A549 (cell line): ENCODE data around the gene TMEM108. TPM values are rescaled to one million over a fixed set of nuclear protein-coding genes. Genes with fewer than 3 reads are reported as not detected.

Experiments
- ATAC-seq, 2 experiments: fragments of 200-7000 bp in 1 of 2; fragments of >200 bp in 1 of 2; cut with Nextera tagmentation in 1 of 2; cut with Tn5 transposase in 1 of 2; 3 replicates each; pipeline versions ENCODE4 v1.8.0 to v1.9.1; 2018 to 2020; ENCODE audit warnings: mild to moderate bottlenecking in 1 of 2, moderate library complexity in 1 of 2
- CTCF ChIA-PET: fragments of 300-600 bp; sonication (Branson Sonifier 250); formaldehyde crosslinking; extraction: SDS; loops from one replicate; lab custom pipeline; 2021; ENCODE audit warnings: antibody characterized with exemption, inconsistent platforms; lab: Yijun Ruan, JAX
- POLR2A ChIA-PET: fragments of 350-600 bp; formaldehyde crosslinking; extraction: SDS; loops from one replicate; lab custom pipeline; 2021; ENCODE audit warnings: antibody characterized with exemption, inconsistent platforms; lab: Yijun Ruan, JAX
- DNase-seq, 2 experiments: peaks; one replicate each; pipeline versions ENCODE4 v3.0.0 to v3.0.0-alpha.2; 2011 to 2016; ENCODE audit warnings: low read depth in 1 of 2, low spot score in 1 of 2
- FAIRE-seq: peaks from 2 replicates; lab custom pipeline; 2011; peaks lifted over from hg19 to GRCh38; lab: Jason Lieb, UNC
- H3K27ac ChIP-seq, 2 experiments: fragments of >200 bp; sonication (Bioruptor Twin); formaldehyde crosslinking; 3 replicates each; pipeline ENCODE4 v1.5.1; 2016 to 2017
- H3K4me1 ChIP-seq: fragments of >200 bp; sonication (Bioruptor Twin); formaldehyde crosslinking; 3 replicates; pipeline ENCODE4 v1.6.1; 2016
- H3K4me2 ChIP-seq: fragments of >200 bp; sonication (Bioruptor Twin); formaldehyde crosslinking; 3 replicates; pipeline ENCODE4 v1.6.1; 2016
- H3K4me3 ChIP-seq: fragments of >200 bp; sonication (Bioruptor Twin); formaldehyde crosslinking; 3 replicates; pipeline ENCODE4 v1.5.1; 2016
- H3K9me3 ChIP-seq: fragments of >200 bp; sonication (Bioruptor Twin); formaldehyde crosslinking; 3 replicates; pipeline ENCODE4 v1.6.1; 2016
- ATOH8 ChIP-seq: fragments of 250-450 bp; sonication (Bioruptor Pico); IDR thresholded peaks from 2 replicates; pipeline ENCODE4 v1.5.0; 2020; ENCODE audit warnings: low read depth, mild to moderate bottlenecking, moderate library complexity
- BCL3 ChIP-seq: fragments of >200 bp; sonication (Bioruptor Twin); formaldehyde crosslinking; IDR thresholded peaks from 3 replicates; pipeline ENCODE4 v1.6.1; 2016
- CBX8 ChIP-seq: fragments of 200-600 bp; sonication (generic); IDR thresholded peaks from 2 replicates; pipeline ENCODE4 v1.6.1; 2016
- CHD4 ChIP-seq: fragments of 200-600 bp; sonication (generic); IDR thresholded peaks from 2 replicates; pipeline ENCODE4 v1.6.1; 2016; ENCODE audit warnings: antibody characterized with exemption, mild to moderate bottlenecking, borderline replicate concordance
- EHF ChIP-seq: fragments of 250-450 bp; sonication (Bioruptor Pico); IDR thresholded peaks from 2 replicates; pipeline ENCODE4 v1.5.0; 2020; ENCODE audit warnings: mild to moderate bottlenecking
- ELK1 ChIP-seq: fragments of 150-350 bp; IDR thresholded peaks from 2 replicates; pipeline ENCODE4 v1.6.1; 2014; ENCODE audit warnings: low read depth, mild to moderate bottlenecking, low read length
- FOSL2 ChIP-seq, 2 experiments: fragments of 450-650 bp in 1 of 2; fragments of >200 bp in 1 of 2; sonication (Bioruptor Twin) in 1 of 2; formaldehyde crosslinking; IDR thresholded peaks; 2 replicates each; pipeline versions ENCODE4 v1.5.0 to v1.6.1; 2016 to 2020; ENCODE audit warnings: mild to moderate bottlenecking in 1 of 2, moderate library complexity in 1 of 2
- GATA3 ChIP-seq: IDR thresholded peaks from 2 replicates; pipeline ENCODE4 v1.6.1; 2012; ENCODE audit warnings: borderline replicate concordance
- HDAC2 ChIP-seq: fragments of 200-600 bp; sonication (generic); IDR thresholded peaks from 2 replicates; pipeline ENCODE4 v1.6.1; 2016
- HES2 ChIP-seq: fragments of >200 bp; sonication (Bioruptor Twin); formaldehyde crosslinking; IDR thresholded peaks from 2 replicates; pipeline ENCODE4 v1.6.1; 2016
- HMGXB4 ChIP-seq: fragments of 250-450 bp; sonication (Bioruptor Pico); IDR thresholded peaks from 2 replicates; pipeline ENCODE4 v1.5.0; 2021; ENCODE audit warnings: mild to moderate bottlenecking, moderate library complexity, borderline replicate concordance
- HOXA7 ChIP-seq: fragments of 250-450 bp; sonication (Bioruptor Pico); IDR thresholded peaks from 2 replicates; pipeline ENCODE4 v1.5.0; 2020; ENCODE audit warnings: mild to moderate bottlenecking, moderate library complexity
- HOXB13 ChIP-seq: fragments of 250-450 bp; sonication (Bioruptor Pico); IDR thresholded peaks from 2 replicates; pipeline ENCODE4 v1.5.0; 2020; ENCODE audit warnings: low read depth, mild to moderate bottlenecking, moderate library complexity
- JUNB ChIP-seq: fragments of >200 bp; sonication (Bioruptor Twin); formaldehyde crosslinking; IDR thresholded peaks from 2 replicates; pipeline ENCODE4 v1.6.1; 2016
- KDM1A ChIP-seq: fragments of 200-600 bp; sonication (generic); IDR thresholded peaks from 2 replicates; pipeline ENCODE4 v1.6.1; 2016; ENCODE audit warnings: low read depth, mild to moderate bottlenecking
- MAFK ChIP-seq: fragments of 450-650 bp; IDR thresholded peaks from 2 replicates; pipeline ENCODE4 v1.6.1; 2014; ENCODE audit not compliant: partially characterized antibody
- MAX ChIP-seq: IDR thresholded peaks from 2 replicates; pipeline ENCODE4 v1.6.1; 2012
- MAZ ChIP-seq: fragments of 150-350 bp; IDR thresholded peaks from 2 replicates; pipeline ENCODE4 v1.6.1; 2014; ENCODE audit warnings: antibody characterized with exemption, low read depth, low read length, borderline replicate concordance
- MYC ChIP-seq: IDR thresholded peaks from 2 replicates; pipeline ENCODE4 v1.6.1; 2012; ENCODE audit warnings: mild to moderate bottlenecking, inconsistent platforms, low read length, improper control_type of control experiment, borderline replicate concordance
- NFE2L2 ChIP-seq: fragments of 150-350 bp; conservative IDR thresholded peaks from 2 replicates; pipeline ENCODE4 v1.6.1; 2014; ENCODE audit warnings: low read length
- PHF8 ChIP-seq: fragments of 200-600 bp; sonication (generic); IDR thresholded peaks from 2 replicates; pipeline ENCODE4 v1.6.1; 2016; ENCODE audit warnings: low read depth, mild to moderate bottlenecking, antibody characterized with exemption, moderate library complexity, borderline replicate concordance
- POLR2A ChIP-seq: IDR thresholded peaks from 2 replicates; pipeline ENCODE4 v1.6.1; 2012; ENCODE audit warnings: mild to moderate bottlenecking, low read length
- POLR2AphosphoS2 ChIP-seq: conservative IDR thresholded peaks from 2 replicates; pipeline ENCODE4 v1.6.1; 2012; ENCODE audit warnings: low read length, improper control_type of control experiment, inconsistent platforms
- RNF2 ChIP-seq: fragments of 200-600 bp; sonication (generic); IDR thresholded peaks from 2 replicates; pipeline ENCODE4 v1.6.1; 2016; ENCODE audit warnings: low read depth, mild to moderate bottlenecking, antibody characterized with exemption, moderate library complexity, borderline replicate concordance
- TP53 ChIP-seq: fragments of 250-450 bp; sonication (Bioruptor Pico); IDR thresholded peaks from 2 replicates; pipeline ENCODE4 v1.5.0; 2021; ENCODE audit warnings: mild to moderate bottlenecking, moderate library complexity
- ZC3H11A ChIP-seq: fragments of 450-650 bp; IDR thresholded peaks from 2 replicates; pipeline ENCODE4 v1.6.1; 2014; ENCODE audit warnings: antibody characterized with exemption, mild to moderate bottlenecking
- ZFP36 ChIP-seq: fragments of 450-650 bp; IDR thresholded peaks from 2 replicates; pipeline ENCODE4 v1.6.1; 2014; ENCODE audit warnings: borderline replicate concordance; ENCODE audit not compliant: partially characterized antibody
- whole genome bisulfite sequencing: methylation state at CpG from one replicate; pipeline ENCODE4 v1.1.6; 2017; ENCODE audit errors: missing lambda C conversion rate; 5-methylcytosine and 5-hydroxymethylcytosine counted together
- polyA plus RNA-seq, 4 experiments: library from polyadenylated mRNA; depleted of rRNA in 3 of 4; stranded (reverse); fragments of >200 nt; fragmentation: RNase III in 1 of 4; extraction: RNeasy Plus Mini Kit Qiagen cat#74134 plus additional on column Dnase treatment in 1 of 4; gene quantifications; 2 replicates in 3 of 4; 3 replicates in 1 of 4; pipeline ENCODE4 v1.2.3, GENCODE V29; 2011 to 2017

TMEM108 gene
- polyA plus RNA-seq, 2 of the 4 experiments (the other 2 are of a cell fraction) = not detected

- H3K9me3 ChIP-seq = no peaks in the 10 kb centered on the region
- 47% methylated on average over 3 of the region's 3 CpGs for WGBS
- H3K4me3 ChIP-seq = no peak overlapping the region
- no peak overlapping the region for H3K27ac ChIP-seq
- FAIRE-seq (no peak), ATAC-seq (no peak), DNase-seq (no peak)
- POLR2A ChIA-PET = no interaction called here
- no peaks in the 10 kb centered on the region for H3K4me1 ChIP-seq
- CTCF ChIA-PET = no interaction called here
- TF ChIP-seq MAX (no peak), POLR2A (no peak), ZFP36 (no peak), HOXB13 (CRISPR knock-in tag) (no peak), BCL3 (no peak), TP53 (no peak), HMGXB4 (CRISPR knock-in tag) (no peak)
- no peak overlapping the region for H3K4me2 ChIP-seq
These were observed 232.9 kb downstream of the TMEM108 start for GRCh38 chr3:133271042-133271441.

GRCh38 chr3:133271539-133271938, 233.3 kb downstream of the TMEM108 start:
- TF ChIP-seq HDAC2 (no peak), JUNB (no peak), FOSL2 (IDR thresholded peaks at IDR 0.05) (no peak), FOSL2 (CRISPR knock-in tag; IDR thresholded peaks at IDR 0.05) (no peak)
- TF ChIP-seq, all 56 proteins: peak for 0
- CTCF ChIA-PET = no interaction called here
- Histone ChIP-seq H3K4me2 (no peak overlapping the region), H3K4me3 (no peak overlapping the region), H3K9me3 (no peaks in the 10 kb centered on the region), H3K27ac (no peak overlapping the region), H3K4me1 (no peaks in the 10 kb centered on the region)
- no peak for DNase-seq
- WGBS = 6% methylated on average over 4 of the region's 4 CpGs
- POLR2A ChIA-PET = no interaction called here
- no peak for FAIRE-seq
- no peak for ATAC-seq

GRCh38 chr3:133273346-133273745, 235.2 kb downstream of the TMEM108 start:
- no peaks in the 10 kb centered on the region for H3K9me3 ChIP-seq
- CTCF ChIA-PET = no interaction called here
- H3K4me1 ChIP-seq = no peaks in the 10 kb centered on the region
- FAIRE-seq = no peak
- no peak overlapping the region for H3K4me3 ChIP-seq
- no peak for DNase-seq
- no peak overlapping the region for H3K4me2 ChIP-seq
- ATAC-seq = no peak
- POLR2A ChIA-PET = no interaction called here
- H3K27ac ChIP-seq = no peak overlapping the region
- WGBS = 32% methylated on average over 2 of the region's 2 CpGs
- TF ChIP-seq ZC3H11A = no peak
- TF ChIP-seq KDM1A = no peak
- no peak for TF ChIP-seq RNF2
- TF ChIP-seq GATA3 = no peak
- TF ChIP-seq CHD4 = no peak
- no peak for TF ChIP-seq POLR2AphosphoS2
- TF ChIP-seq HES2 = no peak
- TF ChIP-seq MAFK = no peak
- TF ChIP-seq ELK1 = no peak
- TF ChIP-seq HMGXB4 (CRISPR knock-in tag) = no peak
- TF ChIP-seq EHF (CRISPR knock-in tag) = no peak
- no peak for TF ChIP-seq NFE2L2
- TF ChIP-seq CBX8 = no peak
- no peak for TF ChIP-seq FOSL2 (IDR thresholded peaks at IDR 0.05)
- no peak for TF ChIP-seq FOSL2 (CRISPR knock-in tag; IDR thresholded peaks at IDR 0.05)
- no peak for TF ChIP-seq ATOH8 (CRISPR knock-in tag)
- no peak for TF ChIP-seq MYC
- TF ChIP-seq PHF8 = no peak
- TF ChIP-seq MAZ = no peak
- TF ChIP-seq ZFP36 = no peak
- TF ChIP-seq HOXA7 (CRISPR knock-in tag) = no peak
